GM12873 (cell line): ENCODE data around the gene CNTNAP2.

ENCODE experiments used
- TF ChIP-seq, protein P1 (sequence below): IDR thresholded peaks from 2 replicates; pipeline ENCODE4 v1.5.1; 2012; ENCODE audit warnings: low read depth, mild to moderate bottlenecking, moderate library complexity, low read length, control low read depth; ENCODE audit not compliant: insufficient read depth; ENCODE audit errors: missing control alignments

CNTNAP2 gene

GRCh38 chr7:147483634-147484292, 1367.2 kb downstream of the CNTNAP2 start:
- TF ChIP-seq, protein P1, sequence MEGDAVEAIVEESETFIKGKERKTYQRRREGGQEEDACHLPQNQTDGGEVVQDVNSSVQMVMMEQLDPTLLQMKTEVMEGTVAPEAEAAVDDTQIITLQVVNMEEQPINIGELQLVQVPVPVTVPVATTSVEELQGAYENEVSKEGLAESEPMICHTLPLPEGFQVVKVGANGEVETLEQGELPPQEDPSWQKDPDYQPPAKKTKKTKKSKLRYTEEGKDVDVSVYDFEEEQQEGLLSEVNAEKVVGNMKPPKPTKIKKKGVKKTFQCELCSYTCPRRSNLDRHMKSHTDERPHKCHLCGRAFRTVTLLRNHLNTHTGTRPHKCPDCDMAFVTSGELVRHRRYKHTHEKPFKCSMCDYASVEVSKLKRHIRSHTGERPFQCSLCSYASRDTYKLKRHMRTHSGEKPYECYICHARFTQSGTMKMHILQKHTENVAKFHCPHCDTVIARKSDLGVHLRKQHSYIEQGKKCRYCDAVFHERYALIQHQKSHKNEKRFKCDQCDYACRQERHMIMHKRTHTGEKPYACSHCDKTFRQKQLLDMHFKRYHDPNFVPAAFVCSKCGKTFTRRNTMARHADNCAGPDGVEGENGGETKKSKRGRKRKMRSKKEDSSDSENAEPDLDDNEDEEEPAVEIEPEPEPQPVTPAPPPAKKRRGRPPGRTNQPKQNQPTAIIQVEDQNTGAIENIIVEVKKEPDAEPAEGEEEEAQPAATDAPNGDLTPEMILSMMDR = no peak

DNA sequence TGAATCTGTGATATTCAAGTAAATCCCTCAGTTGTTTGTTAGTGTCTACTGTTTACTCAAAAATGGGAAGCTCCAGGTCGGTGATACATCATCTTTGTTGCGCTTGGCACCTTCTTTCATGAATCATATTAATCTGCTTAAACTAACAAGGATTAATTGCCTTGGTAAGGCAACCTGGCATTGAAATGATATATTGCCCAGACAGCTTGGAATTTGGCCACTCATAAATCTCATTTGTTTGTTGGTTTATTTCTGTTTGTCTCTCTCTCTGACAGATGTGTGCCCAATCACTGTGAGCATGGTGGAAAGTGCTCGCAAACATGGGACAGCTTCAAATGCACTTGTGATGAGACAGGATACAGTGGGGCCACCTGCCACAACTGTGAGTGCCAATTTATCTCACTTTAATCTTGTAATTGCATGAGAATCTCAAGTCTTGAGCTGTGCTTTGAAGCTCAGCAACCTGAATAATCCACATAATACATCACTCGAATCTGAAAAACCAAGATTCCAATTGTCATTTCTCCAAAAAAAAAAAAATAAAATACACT, 1369.1 kb downstream of the CNTNAP2 start:
- TF ChIP-seq, protein P1 = no peak

GRCh38 chr7:147492606-147493005, 1376.0 kb downstream of the CNTNAP2 start:
- TF ChIP-seq, protein P1 = no peak

DNA sequence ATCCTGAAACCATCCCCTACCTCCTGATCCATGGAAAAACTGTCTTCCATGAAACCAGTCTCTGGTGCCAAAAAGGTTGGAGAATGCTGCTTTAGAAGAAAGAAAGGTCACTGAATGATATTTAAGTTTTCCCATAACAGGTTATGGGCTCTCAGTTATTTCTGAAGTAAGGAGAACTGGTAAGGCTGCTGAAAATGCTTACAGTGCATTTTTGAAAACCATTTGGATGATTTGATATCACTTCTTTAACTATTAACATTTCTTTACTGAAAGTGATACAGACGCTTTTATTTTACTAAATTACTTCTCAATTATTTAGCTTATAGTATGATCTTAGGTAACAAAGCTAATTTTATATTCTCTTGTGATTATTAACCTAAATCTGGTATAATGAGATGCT, 1379.6 kb downstream of the CNTNAP2 start:
- TF ChIP-seq, protein P1 = no peak

GRCh38 chr7:147497246-147497645, 1380.6 kb downstream of the CNTNAP2 start:
- TF ChIP-seq, protein P1 = no peak

DNA sequence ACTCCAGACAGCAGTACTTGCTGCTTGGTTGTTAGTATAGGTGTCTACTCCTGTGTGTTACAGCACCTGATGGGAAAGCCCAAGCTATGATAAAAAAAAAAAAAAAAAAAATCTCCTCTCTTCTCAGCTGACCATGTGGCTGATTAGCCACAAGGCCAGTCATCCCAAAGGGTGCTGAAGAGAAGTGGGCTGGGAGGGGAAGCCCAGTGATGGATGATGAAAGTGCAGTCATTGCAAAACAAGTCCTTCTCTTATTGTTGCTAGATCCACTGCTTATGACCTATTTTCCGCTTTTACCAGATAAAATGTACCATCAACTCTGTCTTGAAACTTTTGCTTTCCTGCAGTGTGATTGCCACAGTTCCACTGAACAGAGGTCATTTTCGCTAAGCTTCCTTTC, 1381.5 kb downstream of the CNTNAP2 start:
- TF ChIP-seq, protein P1 = no peak

DNA sequence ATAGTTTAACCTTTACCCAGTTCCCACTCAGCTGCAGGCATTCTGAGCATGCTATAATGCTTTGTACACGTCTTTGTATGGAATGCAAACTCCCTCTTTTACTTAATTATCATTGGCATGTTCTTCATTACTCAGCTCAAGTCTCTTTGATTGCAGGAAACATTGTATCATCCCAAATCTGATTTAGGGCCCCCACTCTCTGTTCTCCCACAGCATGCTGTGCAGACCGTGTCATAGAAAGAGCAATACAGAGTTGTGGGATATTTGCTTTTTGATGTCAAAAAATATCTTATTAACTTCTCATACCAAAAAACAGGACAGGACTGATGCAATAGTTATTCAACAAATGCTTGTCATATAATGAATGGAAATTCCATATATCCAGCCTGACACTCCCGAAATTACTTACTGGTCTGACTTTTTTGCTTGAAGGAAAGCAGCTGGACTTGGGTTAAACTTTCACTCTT, 1392.5 kb downstream of the CNTNAP2 start:
- TF ChIP-seq, protein P1 = no peak
